GM23338 (cell line): ENCODE data around the gene SOX11. TPM values are rescaled to one million over a fixed set of nuclear protein-coding genes. Genes with fewer than 3 reads are reported as not detected.

Experiments used
- ATAC-seq: fragments of 200-7000 bp; cut with Tn5 transposase; 3 replicates; pipeline ENCODE4 v1.9.1; 2020
- DNase-seq: peaks from one replicate; pipeline ENCODE4 v3.0.0-alpha.2; 2015; ENCODE audit warnings: low spot score
- H2AFZ ChIP-seq: fragments of 200-600 bp; sonication (generic); 2 replicates; pipeline ENCODE4 v1.8.0; 2016; ENCODE audit warnings: antibody characterized with exemption, mild to moderate bottlenecking, moderate library complexity
- H3F3A ChIP-seq: fragments of 200-600 bp; sonication (generic); replicated peaks from 2 replicates; pipeline ENCODE4 v1.8.0; 2017; ENCODE audit warnings: antibody characterized with exemption, mixed run types, low read depth
- H3K27ac ChIP-seq: fragments of 200-600 bp; sonication (generic); 2 replicates; pipeline ENCODE4 v1.6.1; 2016; ENCODE audit warnings: low read depth
- H3K27me3 ChIP-seq: fragments of 200-600 bp; sonication (generic); 2 replicates; pipeline ENCODE4 v1.8.0; 2016; ENCODE audit warnings: mild to moderate bottlenecking, mixed run types, moderate library complexity; ENCODE audit not compliant: insufficient read depth
- H3K36me3 ChIP-seq: fragments of 200-600 bp; sonication (generic); 2 replicates; pipeline ENCODE4 v1.8.0; 2016; ENCODE audit warnings: mild to moderate bottlenecking; ENCODE audit not compliant: insufficient read depth
- H3K4me1 ChIP-seq: fragments of 200-600 bp; sonication (generic); 2 replicates; pipeline ENCODE4 v1.8.0; 2016; ENCODE audit warnings: mild to moderate bottlenecking, moderate library complexity; ENCODE audit not compliant: insufficient read depth
- H3K4me2 ChIP-seq: fragments of 200-600 bp; sonication (generic); 2 replicates; pipeline ENCODE4 v1.7.1; 2017; ENCODE audit warnings: mixed run types
- H3K4me3 ChIP-seq: fragments of 200-600 bp; sonication (generic); 2 replicates; pipeline ENCODE4 v1.6.1; 2016; ENCODE audit warnings: mixed run types
- H3K79me2 ChIP-seq: fragments of 200-600 bp; sonication (generic); replicated peaks from 2 replicates; pipeline ENCODE4 v1.8.0; 2017; ENCODE audit warnings: mild to moderate bottlenecking; ENCODE audit not compliant: insufficient read depth
- H3K9me2 ChIP-seq: fragments of 200-600 bp; sonication (generic); 2 replicates; pipeline ENCODE4 v1.8.0; 2017; ENCODE audit not compliant: insufficient read depth
- H4K20me1 ChIP-seq: fragments of 200-600 bp; sonication (generic); replicated peaks from 2 replicates; pipeline ENCODE4 v1.8.0; 2017; ENCODE audit warnings: mild to moderate bottlenecking; ENCODE audit not compliant: insufficient read depth
- H3K27ac Mint-ChIP-seq: 2 replicates; pipeline ENCODE4 v1.8.0; 2020; ENCODE audit warnings: inconsistent platforms, mild to moderate bottlenecking, moderate library complexity, mixed read lengths
- H3K27me3 Mint-ChIP-seq: 3 replicates; pipeline ENCODE4 v1.8.0; 2022; ENCODE audit warnings: low read depth, mild to moderate bottlenecking, moderate library complexity, mixed read lengths, inconsistent platforms; ENCODE audit not compliant: insufficient read depth, poor library complexity
- H3K36me3 Mint-ChIP-seq: 3 replicates; pipeline ENCODE4 v1.8.0; 2021; ENCODE audit warnings: low read depth, mild to moderate bottlenecking, inconsistent platforms, moderate library complexity, mixed read lengths
- H3K4me1 Mint-ChIP-seq: 3 replicates; pipeline ENCODE4 v1.8.0; 2020; ENCODE audit warnings: mild to moderate bottlenecking, inconsistent platforms, mixed read lengths
- H3K4me3 Mint-ChIP-seq: 3 replicates; pipeline ENCODE4 v1.8.0; 2021; ENCODE audit warnings: moderate library complexity, mild to moderate bottlenecking, inconsistent platforms, mixed read lengths
- H3K9me3 Mint-ChIP-seq: 3 replicates; pipeline ENCODE4 v1.8.0; 2020; ENCODE audit warnings: moderate library complexity, mild to moderate bottlenecking, inconsistent platforms, mixed read lengths
- CREB1 ChIP-seq: fragments of 250-450 bp; sonication (Bioruptor Pico); IDR thresholded peaks from 2 replicates; pipeline ENCODE4 v1.5.0; 2020; ENCODE audit warnings: low read depth, mild to moderate bottlenecking, moderate library complexity
- EZH2 ChIP-seq: fragments of 200-600 bp; sonication (generic); IDR thresholded peaks from one replicate; pipeline ENCODE4 v1.8.0; 2017; ENCODE audit warnings: antibody characterized with exemption, mild to moderate bottlenecking, low read depth; ENCODE audit not compliant: unreplicated experiment
- NANOG ChIP-seq: IDR thresholded peaks from 2 replicates; pipeline ENCODE4 v1.6.1; 2016; ENCODE audit warnings: antibody characterized with exemption, borderline replicate concordance
- REST ChIP-seq: IDR thresholded peaks from one replicate; pipeline ENCODE4 v1.6.1; 2018; ENCODE audit warnings: antibody characterized with exemption; ENCODE audit not compliant: unreplicated experiment
- STAT1 ChIP-seq: IDR thresholded peaks from one replicate; pipeline ENCODE4 v1.6.1; 2016; ENCODE audit warnings: antibody characterized with exemption; ENCODE audit not compliant: unreplicated experiment
- ZNF331 ChIP-seq: fragments of 250-450 bp; sonication (Bioruptor Pico); IDR thresholded peaks from 2 replicates; pipeline ENCODE4 v1.5.0; 2020; ENCODE audit warnings: low read depth, mild to moderate bottlenecking, moderate library complexity
- ZNF462 ChIP-seq: fragments of 250-450 bp; sonication (Bioruptor Pico); IDR thresholded peaks from 2 replicates; pipeline ENCODE4 v1.5.0; 2020; ENCODE audit warnings: mild to moderate bottlenecking, moderate library complexity
- polyA plus RNA-seq: library from polyadenylated mRNA; unstranded; fragments of >200 nt; fragmentation: Nextera tagmentation; extraction: Ambion mirVana; gene quantifications from 2 replicates; pipeline ENCODE4 v1.2.1, GENCODE V29; 2016
- total RNA-seq: library from RNA; depleted of rRNA; stranded (reverse); fragments of >200 nt; shearing (Covaris generic); gene quantifications from 2 replicates; pipeline ENCODE4 v1.2.3, GENCODE V29; 2014

Gene SOX11
- total and polyA plus RNA-seq, 2 experiments from 2014 or later, result 26.5 to 33.2 TPM

- Histone ChIP-seq H3K27me3 (peaks cover 22% of the 10 kb centered on the region), H3K4me2 (peak overlapping the region; percentile 96), H4K20me1 (peaks cover 21% of the 10 kb centered on the region), H3F3A (no peaks in the 10 kb centered on the region), H3K27ac (peak overlapping the region; percentile 72; the same call in 1 of the 2 replicates), H3K9me2 (no peaks in the 10 kb centered on the region), H3K4me1 (peaks cover 40% of the 10 kb centered on the region), H3K79me2 (peaks cover 63% of the 10 kb centered on the region), H3K4me3 (peak overlapping the region; percentile 97), H2AFZ (no peak overlapping the region), H3K36me3 (no peaks in the 10 kb centered on the region)
- Mint-ChIP-seq H3K9me3 (peaks cover 8% of the 10 kb centered on the region), H3K27me3 (peaks cover 24% of the 10 kb centered on the region), H3K36me3 (peaks cover 24% of the 10 kb centered on the region), H3K4me1 (peaks cover 50% of the 10 kb centered on the region), H3K27ac (peak overlapping the region; percentile 80), H3K4me3 (peak overlapping the region; percentile 69)
- ATAC-seq, result no peak
- no peak for DNase-seq
- TF ChIP-seq CREB1, result no peak
- no peak for TF ChIP-seq REST
- no peak for TF ChIP-seq NANOG
Observed at GRCh38 chr2:5697562-5697961, 5.4 kb downstream of the SOX11 start.

- H3K36me3 ChIP-seq, result no peaks in the 10 kb centered on the region
- Mint-ChIP-seq H3K27me3 (peaks cover 20% of the 10 kb centered on the region), H3K27ac (no peak overlapping the region)
- TF ChIP-seq STAT1, result no peak
- no peak for TF ChIP-seq REST
- TF ChIP-seq EZH2, result no peak
- TF ChIP-seq NANOG, result no peak
- TF ChIP-seq ZNF331 (CRISPR knock-in tag), result no peak
- TF ChIP-seq ZNF462, result no peak
Observed at GRCh38 chr2:5698134-5698533, 6.0 kb downstream of the SOX11 start.

More at GRCh38 chr2:5698134-5698533, 6.0 kb downstream of the SOX11 start:
- Histone ChIP-seq H3K4me3 (peak overlapping the region; percentile 97), H3F3A (no peaks in the 10 kb centered on the region), H3K79me2 (peaks cover 57% of the 10 kb centered on the region), H3K27ac (no peak overlapping the region), H2AFZ (no peak overlapping the region), H4K20me1 (peaks cover 17% of the 10 kb centered on the region), H3K9me2 (no peaks in the 10 kb centered on the region), H3K4me2 (peak overlapping the region; percentile 96), H3K4me1 (peaks cover 40% of the 10 kb centered on the region), H3K27me3 (peaks cover 17% of the 10 kb centered on the region)
- Mint-ChIP-seq H3K9me3 (peaks cover 8% of the 10 kb centered on the region), H3K4me1 (peaks cover 55% of the 10 kb centered on the region), H3K4me3 (peak overlapping the region; percentile 69), H3K36me3 (peaks cover 28% of the 10 kb centered on the region)
- DNase-seq, result no peak
- no peak for ATAC-seq
